Activated naive CD4-positive, alpha-beta T cell treated with Interleukin-2 at 50 U/mL for 16 hours (primary cell): ENCODE results near the gene PSME1.

ENCODE experiments used
- DNase-seq: peaks from one replicate; pipeline ENCODE4 v3.0.0-alpha.2; 2020

PSME1 gene

GRCh38 chr14:24147761-24148428 is 11.9 kb downstream of the PSME1 start:
- no peak for DNase-seq

- no peak for DNase-seq
Measured at GRCh38 chr14:24149302-24149969, 13.4 kb downstream of the PSME1 start.

GRCh38 chr14:24150061-24150460 is 14.1 kb downstream of the PSME1 start:
- no peak for DNase-seq

GRCh38 chr14:24150567-24150966 is 14.6 kb downstream of the PSME1 start:
- DNase-seq = no peak

- DNase-seq = no peak
Measured at GRCh38 chr14:24150993-24151392, 15.0 kb downstream of the PSME1 start.

- no peak for DNase-seq
Measured at GRCh38 chr14:24151404-24152080, 15.5 kb downstream of the PSME1 start.

- DNase-seq = no peak
Measured at GRCh38 chr14:24155100-24155499, 19.1 kb downstream of the PSME1 start.

GRCh38 chr14:24156840-24157239 is 20.8 kb downstream of the PSME1 start:
- no peak for DNase-seq

GRCh38 chr14:24157331-24157730 is 21.3 kb downstream of the PSME1 start:
- DNase-seq = no peak

GRCh38 chr14:24159777-24160498 is 23.9 kb downstream of the PSME1 start:
- no peak for DNase-seq

- no peak for DNase-seq
Measured at GRCh38 chr14:24160499-24160849, 24.5 kb downstream of the PSME1 start.

- DNase-seq = peak; percentile 98
Measured at GRCh38 chr14:24160850-24161804, 25.1 kb downstream of the PSME1 start, which contains the start of gene IRF9. Gene IRF9 (plus strand): TSS chr14:24161265. CDS start chr14:24162145, 880 bp downstream.

- peak; percentile 40 for DNase-seq
Measured at GRCh38 chr14:24162093-24162492, 26.1 kb downstream of the PSME1 start.

GRCh38 chr14:24164518-24164991 is 28.6 kb downstream of the PSME1 start:
- no peak for DNase-seq

- DNase-seq = no peak
Measured at GRCh38 chr14:24165785-24166184, 29.8 kb downstream of the PSME1 start.

GRCh38 chr14:24167469-24168114 is 31.6 kb downstream of the PSME1 start:
- DNase-seq = no peak

GRCh38 chr14:24171422-24172260 is 35.6 kb downstream of the PSME1 start, which contains the start of gene REC8:
Gene REC8 (plus strand): TSS chr14:24172080. CDS start chr14:24172553, 473 bp downstream.
- peak; percentile 67 for DNase-seq

- DNase-seq = no peak
Measured at GRCh38 chr14:24172261-24172860, 36.4 kb downstream of the PSME1 start.

- no peak for DNase-seq
Measured at GRCh38 chr14:24172871-24173281, 36.9 kb downstream of the PSME1 start.

GRCh38 chr14:24176599-24176998 is 40.6 kb downstream of the PSME1 start:
- no peak for DNase-seq
